ENCODE measurements around the gene CDAN1. TPM values are rescaled to one million over a fixed set of nuclear protein-coding genes. Genes with fewer than 3 reads are reported as not detected.

Gene CDAN1
- total RNA-seq, 2 experiments from 2014 or later = 23.2 to 24.7 TPM

DNA sequence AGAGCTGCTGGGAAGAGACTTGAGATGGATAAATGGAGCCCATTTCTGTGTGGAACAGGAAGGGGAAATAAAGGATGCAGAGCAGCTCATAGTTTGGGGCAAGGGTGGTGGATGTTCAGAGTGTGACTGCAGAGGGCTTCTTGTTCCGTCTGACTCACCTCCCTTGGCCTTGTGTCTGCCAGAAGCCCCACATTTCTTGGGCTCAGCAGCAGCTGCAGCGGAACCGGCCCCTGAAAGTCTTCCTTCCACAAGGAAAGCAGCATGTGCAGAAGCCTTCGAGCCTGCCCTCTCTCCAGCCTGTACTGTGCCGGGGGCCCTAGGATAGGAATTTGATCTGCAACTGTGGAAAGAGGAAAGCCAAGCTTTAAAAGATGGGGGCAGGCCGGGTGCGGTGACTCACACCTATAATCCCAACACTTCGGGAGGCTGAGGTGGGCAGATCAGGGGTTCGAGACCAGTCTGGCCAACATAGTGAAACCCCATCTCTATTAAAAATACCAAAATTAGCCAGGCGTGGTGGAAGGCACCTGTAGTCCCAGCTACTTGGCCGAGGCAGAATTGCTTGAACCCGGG lies 11.5 kb downstream of the CDAN1 start:
- Histone ChIP-seq H3K9me3 (ENCODE audit: control insufficient read depth in 1 of 2, insufficient read depth in 1 of 2, low read length in 2 of 2) (no peaks in the 10 kb centered on the region), H3K36me3 (ENCODE audit: insufficient read depth, low read length) (peaks cover 78% of the 10 kb centered on the region), H3K4me1 (ENCODE audit: insufficient read depth, low read length) (no peaks in the 10 kb centered on the region), H3K27ac (ENCODE audit: low read depth in 1 of 2, low read length in 2 of 2) (no peak overlapping the region), H3K27me3 (ENCODE audit: control insufficient read depth in 1 of 2, insufficient read depth in 2 of 2, low read length in 2 of 2) (no peaks in the 10 kb centered on the region), H3K4me3 (ENCODE audit: low read length) (no peak overlapping the region)
- Mint-ChIP-seq H3K4me1 (ENCODE audit: low read depth) (no peaks in the 10 kb centered on the region), H3K36me3 (ENCODE audit: low read depth) (peaks cover 78% of the 10 kb centered on the region), H3K9me3 (no peaks in the 10 kb centered on the region), H3K27me3 (no peaks in the 10 kb centered on the region), H3K4me3 (no peak overlapping the region), H3K27ac (no peak overlapping the region)
- DNase-seq (no peak), ATAC-seq (ENCODE audit: poor library complexity) (no peak)
- ChIA-PET CTCF (interaction anchor here (0.7 kb wide), 1 partner anchor 21 kb away, joined by 3 read pairs; no protein-coding TSS in a partner anchor), POLR2A (interaction anchor here (0.6 kb wide), 1 partner anchor 179 kb away, joined by 3 read pairs; no protein-coding TSS in a partner anchor)
- intact Hi-C loops (cut with DNase I, micrococcal nuclease) = no loop called here
- TF ChIP-seq CTCF (IDR thresholded peaks at IDR 0.05) = no peak

DNA sequence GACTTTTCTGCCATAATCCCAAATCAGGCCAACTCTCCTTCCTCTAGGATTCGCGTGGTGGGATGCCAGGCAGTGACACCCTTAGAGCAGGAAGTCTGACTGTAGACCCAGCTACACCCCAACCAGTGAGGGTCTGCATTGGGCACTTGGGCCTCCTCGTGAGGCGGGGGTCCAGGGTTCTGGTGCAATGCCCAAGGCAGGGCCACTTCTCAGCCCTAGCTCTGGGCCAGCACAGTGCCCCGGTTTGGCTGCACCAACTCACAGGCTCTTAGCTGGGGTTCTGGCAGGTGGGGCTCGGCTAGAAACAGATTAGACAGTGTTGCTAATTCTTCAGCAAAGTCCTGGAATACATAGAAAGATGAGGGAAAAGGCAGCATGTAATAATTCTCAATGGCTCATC lies 12.7 kb downstream of the CDAN1 start:
- no peak for TF ChIP-seq CTCF (IDR thresholded peaks at IDR 0.05)
- Histone ChIP-seq H3K27me3 (ENCODE audit: control insufficient read depth in 1 of 2, insufficient read depth in 2 of 2, low read length in 2 of 2) (no peaks in the 10 kb centered on the region), H3K4me3 (ENCODE audit: low read length) (no peak overlapping the region), H3K4me1 (ENCODE audit: insufficient read depth, low read length) (no peaks in the 10 kb centered on the region), H3K36me3 (ENCODE audit: insufficient read depth, low read length) (peaks cover 74% of the 10 kb centered on the region), H3K27ac (ENCODE audit: low read depth in 1 of 2, low read length in 2 of 2) (no peak overlapping the region), H3K9me3 (ENCODE audit: control insufficient read depth in 1 of 2, insufficient read depth in 1 of 2, low read length in 2 of 2) (no peaks in the 10 kb centered on the region)
- ATAC-seq (ENCODE audit: poor library complexity) (no peak), DNase-seq (no peak)
- no peak overlapping the region for H3K27ac Mint-ChIP-seq
- POLR2A ChIA-PET = no interaction called here
- no peaks in the 10 kb centered on the region for H3K27me3 Mint-ChIP-seq
- H3K4me1 Mint-ChIP-seq (ENCODE audit: low read depth) = no peaks in the 10 kb centered on the region
- no peak overlapping the region for H3K4me3 Mint-ChIP-seq
- H3K9me3 Mint-ChIP-seq = no peaks in the 10 kb centered on the region
- CTCF ChIA-PET = interaction anchor here (1.8 kb wide), 1 partner anchor 20 kb away, joined by 6 read pairs; no protein-coding TSS in a partner anchor
- peaks cover 80% of the 10 kb centered on the region for H3K36me3 Mint-ChIP-seq (ENCODE audit: low read depth)
- intact Hi-C loops (cut with DNase I, micrococcal nuclease) = no loop called here

DNA sequence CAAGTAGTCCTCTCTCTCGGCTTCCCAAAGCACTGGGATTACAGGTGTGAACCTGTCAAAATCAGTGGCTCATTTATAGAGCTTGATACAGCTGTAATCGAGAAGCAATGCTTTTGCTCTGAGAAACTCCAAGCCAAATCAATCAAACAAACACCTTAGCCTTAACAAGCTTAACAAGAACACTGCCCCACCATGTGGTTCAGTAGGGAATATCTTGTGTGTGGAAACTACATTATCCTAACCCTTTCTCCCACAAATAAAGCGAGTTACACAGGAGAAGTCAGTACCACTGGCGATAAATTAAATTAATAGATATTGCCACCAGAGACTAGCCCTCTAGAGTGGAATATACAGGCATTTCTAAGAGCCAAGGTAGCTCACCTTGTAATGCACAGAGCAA lies 13.9 kb downstream of the CDAN1 start:
- H3K4me3 ChIP-seq (ENCODE audit: low read length) = no peak overlapping the region
- DNase-seq = no peak
- Mint-ChIP-seq H3K9me3 (no peaks in the 10 kb centered on the region), H3K4me1 (ENCODE audit: low read depth) (no peaks in the 10 kb centered on the region), H3K36me3 (ENCODE audit: low read depth) (peaks cover 70% of the 10 kb centered on the region), H3K27ac (no peak overlapping the region), H3K4me3 (no peak overlapping the region), H3K27me3 (no peaks in the 10 kb centered on the region)
- no peak overlapping the region for H3K27ac ChIP-seq (ENCODE audit: low read depth in 1 of 2, low read length in 2 of 2)
- no peak for ATAC-seq (ENCODE audit: poor library complexity)
- H3K36me3 ChIP-seq (ENCODE audit: insufficient read depth, low read length) = peaks cover 65% of the 10 kb centered on the region
- H3K27me3 ChIP-seq (ENCODE audit: control insufficient read depth in 1 of 2, insufficient read depth in 2 of 2, low read length in 2 of 2) = no peaks in the 10 kb centered on the region
- intact Hi-C loops (cut with DNase I, micrococcal nuclease) = no loop called here
- ChIA-PET POLR2A (interaction anchor here (0.6 kb wide), 2 partner anchors 11 to 381 kb away, joined by 3 read pairs; no protein-coding TSS in a partner anchor), CTCF (interaction anchor here (1.8 kb wide), 1 partner anchor 18 kb away, joined by 6 read pairs; no protein-coding TSS in a partner anchor)
- H3K4me1 ChIP-seq (ENCODE audit: insufficient read depth, low read length) = no peaks in the 10 kb centered on the region
- no peaks in the 10 kb centered on the region for H3K9me3 ChIP-seq (ENCODE audit: control insufficient read depth in 1 of 2, insufficient read depth in 1 of 2, low read length in 2 of 2)
- TF ChIP-seq CTCF (IDR thresholded peaks at IDR 0.05) = no peak
